Type B pancreatic cell (in vitro differentiated cells): ENCODE measurements around the gene OSBP2. TPM values are rescaled to one million over a fixed set of nuclear protein-coding genes. Genes with fewer than 3 reads are reported as not detected.

Source experiments
- DNase-seq: peaks from one replicate; pipeline ENCODE4 v3.0.0; 2021; ENCODE audit warnings: mixed read lengths; ENCODE audit not compliant: unreplicated experiment; ENCODE audit errors: extremely low spot score
- H3K27ac Mint-ChIP-seq: 2 replicates; pipeline ENCODE4 v1.8.0; 2021; ENCODE audit warnings: mild to moderate bottlenecking, mixed read lengths
- H3K27me3 Mint-ChIP-seq: 2 replicates; pipeline ENCODE4 v1.8.0; 2021; ENCODE audit warnings: mixed read lengths
- H3K36me3 Mint-ChIP-seq: 2 replicates; pipeline ENCODE4 v1.8.0; 2021; ENCODE audit warnings: mixed read lengths
- H3K4me1 Mint-ChIP-seq: one replicate; pipeline ENCODE4 v1.8.0; 2021; ENCODE audit warnings: mixed read lengths; ENCODE audit not compliant: unreplicated experiment
- H3K4me3 Mint-ChIP-seq: 2 replicates; pipeline ENCODE4 v1.8.0; 2021; ENCODE audit warnings: mild to moderate bottlenecking, mixed read lengths
- H3K9me3 Mint-ChIP-seq: 2 replicates; pipeline ENCODE4 v1.8.0; 2021; ENCODE audit warnings: mixed read lengths
- CTCF ChIP-seq: fragments of 200-600 bp; sonication (generic); conservative IDR thresholded peaks from 2 replicates; pipeline ENCODE4 v1.5.0; 2021; ENCODE audit warnings: antibody characterized with exemption, mild to moderate bottlenecking
- total RNA-seq: library from RNA; stranded (reverse); gene quantifications from 2 replicates; pipeline ENCODE4 v1.2.1, GENCODE V29; 2021; ENCODE audit warnings: low replicate concordance

Gene OSBP2
- total RNA-seq, 1 donor from 2014 or later, result 8.1 TPM

- no peak for TF ChIP-seq CTCF
- Mint-ChIP-seq H3K36me3 (no peaks in the 10 kb centered on the region), H3K4me1 (no peaks in the 10 kb centered on the region), H3K27ac (no peak overlapping the region), H3K9me3 (no peaks in the 10 kb centered on the region), H3K27me3 (peaks cover 16% of the 10 kb centered on the region), H3K4me3 (no peak overlapping the region)
- no peak for DNase-seq
Observed at GRCh38 chr22:30795118-30795517, 100.4 kb downstream of the OSBP2 start.

GRCh38 chr22:30801695-30802094 is 107.0 kb downstream of the OSBP2 start:
- Mint-ChIP-seq H3K9me3 (no peaks in the 10 kb centered on the region), H3K36me3 (no peaks in the 10 kb centered on the region), H3K27me3 (peaks cover 77% of the 10 kb centered on the region), H3K4me1 (no peaks in the 10 kb centered on the region), H3K27ac (no peak overlapping the region), H3K4me3 (peak overlapping the region; percentile 52)
- DNase-seq, result no peak
- TF ChIP-seq CTCF, result no peak

- DNase-seq, result peak; percentile 93
- Mint-ChIP-seq H3K9me3 (no peaks in the 10 kb centered on the region), H3K4me1 (no peaks in the 10 kb centered on the region), H3K4me3 (peak overlapping the region; percentile 52), H3K27ac (no peak overlapping the region), H3K36me3 (no peaks in the 10 kb centered on the region), H3K27me3 (peaks cover 85% of the 10 kb centered on the region)
- TF ChIP-seq CTCF, result peak; percentile 71
Observed at GRCh38 chr22:30802202-30803166, 107.8 kb downstream of the OSBP2 start.

GRCh38 chr22:30803679-30804078 is 109.0 kb downstream of the OSBP2 start:
- no peaks in the 10 kb centered on the region for H3K36me3 Mint-ChIP-seq
- H3K4me3 Mint-ChIP-seq, result no peak overlapping the region
- peaks cover 78% of the 10 kb centered on the region for H3K27me3 Mint-ChIP-seq
- no peak overlapping the region for H3K27ac Mint-ChIP-seq
- DNase-seq, result no peak
- TF ChIP-seq CTCF, result no peak
- H3K9me3 Mint-ChIP-seq, result no peaks in the 10 kb centered on the region
- no peaks in the 10 kb centered on the region for H3K4me1 Mint-ChIP-seq

- H3K27me3 Mint-ChIP-seq, result peaks cover 81% of the 10 kb centered on the region
- TF ChIP-seq CTCF, result no peak
- no peaks in the 10 kb centered on the region for H3K9me3 Mint-ChIP-seq
- no peaks in the 10 kb centered on the region for H3K36me3 Mint-ChIP-seq
- no peak overlapping the region for H3K4me3 Mint-ChIP-seq
- no peaks in the 10 kb centered on the region for H3K4me1 Mint-ChIP-seq
- no peak for DNase-seq
- no peak overlapping the region for H3K27ac Mint-ChIP-seq
Observed at GRCh38 chr22:30804626-30805025, 110.0 kb downstream of the OSBP2 start.
